Nephron (organoid): ENCODE results near the gene RBFA.

Experiments
- H3K27ac Mint-ChIP-seq, 3 experiments: 2 replicates each; pipeline ENCODE4 v1.8.0; 2020; ENCODE audit warnings: mixed read lengths in 3 of 3, mild to moderate bottlenecking in 2 of 3, moderate library complexity in 1 of 3
- H3K27me3 Mint-ChIP-seq: 2 replicates; pipeline ENCODE4 v1.8.0; 2021; ENCODE audit warnings: low read depth, mild to moderate bottlenecking, moderate library complexity, mixed read lengths
- H3K36me3 Mint-ChIP-seq: 2 replicates; pipeline ENCODE4 v1.8.0; 2020; ENCODE audit warnings: low read depth, mixed read lengths
- H3K4me1 Mint-ChIP-seq: 2 replicates; pipeline ENCODE4 v1.8.0; 2020; ENCODE audit warnings: mixed read lengths
- H3K4me3 Mint-ChIP-seq, 3 experiments: 2 replicates each; pipeline ENCODE4 v1.8.0; 2020; ENCODE audit warnings: mild to moderate bottlenecking in 3 of 3, mixed read lengths in 3 of 3, moderate library complexity in 2 of 3
- H3K9me3 Mint-ChIP-seq: 2 replicates; pipeline ENCODE4 v1.8.0; 2020; ENCODE audit warnings: mixed read lengths
- CTCF ChIP-seq, 3 experiments: fragments of 200-600 bp; sonication (generic); IDR thresholded peaks; one replicate each; pipeline ENCODE4 v1.5.0; 2021; ENCODE audit warnings: antibody characterized with exemption in 3 of 3; ENCODE audit not compliant: unreplicated experiment in 3 of 3

Gene RBFA

GRCh38 chr18:80077873-80078272 is 43.6 kb downstream of the RBFA start:
- no peaks in the 10 kb centered on the region for H3K4me1 Mint-ChIP-seq
- peaks cover 14% of the 10 kb centered on the region for H3K9me3 Mint-ChIP-seq
- no peak overlapping the region for H3K27ac Mint-ChIP-seq
- no peak for TF ChIP-seq CTCF (IDR thresholded peaks at IDR 0.05; ENCODE audit: unreplicated experiment in 3 of 3)
- peaks cover 25% of the 10 kb centered on the region for H3K36me3 Mint-ChIP-seq
- no peak overlapping the region for H3K4me3 Mint-ChIP-seq
- H3K27me3 Mint-ChIP-seq = no peaks in the 10 kb centered on the region
